IMR-90 (cell line): ENCODE measurements around the gene GLO1. TPM values are rescaled to one million over a fixed set of nuclear protein-coding genes. Genes with fewer than 3 reads are reported as not detected.

Experiments used
- ATAC-seq: fragments of 200-7000 bp; cut with Tn5 transposase; 2 replicates; pipeline ENCODE4 v1.9.1; 2020; ENCODE audit warnings: low read depth, mild to moderate bottlenecking, moderate library complexity
- BruUV-seq: library from RNA; stranded (reverse); fragments of 400-500 nt; replicated peaks from 2 replicates; lab custom pipeline; 2021; lab: Mats Ljungman, UMichigan
- CTCF ChIA-PET: fragments of 300-600 bp; formaldehyde crosslinking; extraction: SDS; loops from one replicate; lab custom pipeline; 2021; ENCODE audit warnings: antibody characterized with exemption; lab: Yijun Ruan, JAX
- POLR2A ChIA-PET: fragments of 300-600 bp; sonication (Branson Sonifier 250); formaldehyde crosslinking; loops from one replicate; lab custom pipeline; 2022; ENCODE audit warnings: antibody characterized with exemption; ENCODE audit not compliant: unreplicated experiment; lab: Charles Lee
- DNase-seq: peaks from one replicate; pipeline ENCODE4 v3.0.0; 2013
- H2AFZ ChIP-seq: replicated peaks from 2 replicates; pipeline ENCODE3; 2013; ENCODE audit warnings: low read length, mild to moderate bottlenecking; ENCODE audit not compliant: poor library complexity
- H2AK5ac ChIP-seq: 2 replicates; pipeline ENCODE4 v1.6.1; 2013; ENCODE audit warnings: low read depth, low read length, inconsistent platforms
- H2AK9ac ChIP-seq: replicated peaks from 2 replicates; pipeline ENCODE3; 2013; ENCODE audit warnings: mild to moderate bottlenecking, low read depth, low read length, moderate library complexity; ENCODE audit not compliant: poor library complexity
- H2BK120ac ChIP-seq: 2 replicates; pipeline ENCODE4 v1.6.1; 2013; ENCODE audit warnings: low read depth, low read length, inconsistent platforms
- H2BK15ac ChIP-seq: 3 replicates; pipeline ENCODE4 v1.6.1; 2013; ENCODE audit warnings: low read depth, low read length, inconsistent platforms
- H2BK20ac ChIP-seq: 2 replicates; pipeline ENCODE4 v1.6.1; 2013; ENCODE audit warnings: low read depth, mild to moderate bottlenecking, inconsistent platforms, low read length, moderate library complexity
- H2BK5ac ChIP-seq: 2 replicates; pipeline ENCODE4 v1.6.1; 2013; ENCODE audit warnings: mild to moderate bottlenecking, low read depth, low read length, inconsistent platforms; ENCODE audit not compliant: poor library complexity, severe bottlenecking
- H3K14ac ChIP-seq: replicated peaks from 2 replicates; pipeline ENCODE4 v1.6.1; 2013; ENCODE audit warnings: low read depth, low read length, inconsistent platforms
- H3K18ac ChIP-seq: 2 replicates; pipeline ENCODE4 v1.6.1; 2013; ENCODE audit warnings: low read depth, low read length, control low read depth
- H3K23ac ChIP-seq: 2 replicates; pipeline ENCODE4 v1.6.1; 2013; ENCODE audit warnings: low read depth, low read length, inconsistent platforms
- H3K27ac ChIP-seq: 2 replicates; pipeline ENCODE4 v1.5.1; 2013; ENCODE audit warnings: mild to moderate bottlenecking, control low read depth, low read length; ENCODE audit not compliant: insufficient read depth
- H3K27me3 ChIP-seq: 2 replicates; pipeline ENCODE4 v1.6.1; 2013; ENCODE audit warnings: low read length; ENCODE audit not compliant: control insufficient read depth, insufficient read depth
- H3K36me3 ChIP-seq: 2 replicates; pipeline ENCODE4 v1.6.1; 2013; ENCODE audit warnings: low read length, mixed read lengths; ENCODE audit not compliant: control insufficient read depth, insufficient read depth
- H3K4ac ChIP-seq: 2 replicates; pipeline ENCODE4 v1.6.1; 2013; ENCODE audit warnings: low read depth, low read length, inconsistent platforms
- H3K4me1 ChIP-seq: 2 replicates; pipeline ENCODE4 v1.6.1; 2013; ENCODE audit warnings: low read length, mixed read lengths; ENCODE audit not compliant: control insufficient read depth, insufficient read depth
- H3K4me2 ChIP-seq: 2 replicates; pipeline ENCODE4 v1.6.1; 2013; ENCODE audit warnings: low read depth, mild to moderate bottlenecking, control low read depth, low read length, moderate library complexity
- H3K4me3 ChIP-seq: 2 replicates; pipeline ENCODE4 v1.5.1; 2013; ENCODE audit warnings: low read depth, mild to moderate bottlenecking, control low read depth, low read length, moderate library complexity; ENCODE audit not compliant: insufficient read depth
- H3K56ac ChIP-seq: 2 replicates; pipeline ENCODE4 v1.6.1; 2013; ENCODE audit warnings: low read length, inconsistent platforms; ENCODE audit not compliant: insufficient read depth; ENCODE audit errors: extremely low read depth
- H3K79me1 ChIP-seq, 2 experiments: 2 replicates each; pipeline ENCODE4 v1.6.1; 2013; ENCODE audit warnings: low read length in 2 of 2, inconsistent platforms in 1 of 2, low read depth in 1 of 2
- H3K9ac ChIP-seq: 2 replicates; pipeline ENCODE4 v1.6.1; 2013; ENCODE audit warnings: low read depth, low read length, control low read depth
- H3K9me1 ChIP-seq: 2 replicates; pipeline ENCODE4 v1.6.1; 2013; ENCODE audit warnings: low read length, inconsistent platforms; ENCODE audit not compliant: insufficient read depth
- H3K9me3 ChIP-seq: 2 replicates; pipeline ENCODE4 v1.6.1; 2013; ENCODE audit warnings: low read length; ENCODE audit not compliant: control insufficient read depth, insufficient read depth
- H4K20me1 ChIP-seq: 2 replicates; pipeline ENCODE4 v1.6.1; 2013; ENCODE audit warnings: low read length, inconsistent platforms; ENCODE audit not compliant: insufficient read depth
- H4K5ac ChIP-seq: 2 replicates; pipeline ENCODE4 v1.6.1; 2013; ENCODE audit warnings: mild to moderate bottlenecking, low read depth, low read length, control low read depth
- H4K8ac ChIP-seq, 2 experiments: 2 replicates each; pipeline ENCODE4 v1.6.1; 2013; ENCODE audit warnings: low read depth in 2 of 2, low read length in 2 of 2, control low read depth in 1 of 2, inconsistent platforms in 1 of 2
- H4K91ac ChIP-seq: 2 replicates; pipeline ENCODE4 v1.6.1; 2013; ENCODE audit warnings: low read depth, low read length, inconsistent platforms; ENCODE audit not compliant: insufficient read depth
- BHLHE40 ChIP-seq: fragments of 150-350 bp; IDR thresholded peaks from 2 replicates; pipeline ENCODE4 v1.6.1; 2016; ENCODE audit warnings: mild to moderate bottlenecking, low read depth, low read length
- CHD1 ChIP-seq: IDR thresholded peaks from 2 replicates; pipeline ENCODE4 v1.6.1; 2012; ENCODE audit warnings: low read depth, low read length, improper control_type of control experiment
- CTCF ChIP-seq: conservative IDR thresholded peaks from 2 replicates; pipeline ENCODE4 v1.5.1; 2012; ENCODE audit warnings: mild to moderate bottlenecking, low read depth, low read length, improper control_type of control experiment
- ELK1 ChIP-seq: fragments of 150-350 bp; IDR thresholded peaks from 2 replicates; pipeline ENCODE4 v1.6.1; 2016; ENCODE audit warnings: low read depth, mild to moderate bottlenecking, low read length, moderate library complexity, borderline replicate concordance
- FOS ChIP-seq: fragments of 150-350 bp; IDR thresholded peaks from 2 replicates; pipeline ENCODE4 v1.6.1; 2016; ENCODE audit warnings: low read depth, low read length
- MAFK ChIP-seq: IDR thresholded peaks from 2 replicates; pipeline ENCODE4 v1.6.1; 2012; ENCODE audit warnings: low read depth, low read length, improper control_type of control experiment
- MAZ ChIP-seq: IDR thresholded peaks from 2 replicates; pipeline ENCODE4 v1.6.1; 2012; ENCODE audit warnings: low read depth, mild to moderate bottlenecking, low read length, improper control_type of control experiment, moderate library complexity, borderline replicate concordance
- NFE2L2 ChIP-seq: fragments of 150-350 bp; IDR thresholded peaks from 2 replicates; pipeline ENCODE4 v1.6.1; 2016; ENCODE audit warnings: low read depth, mild to moderate bottlenecking, low read length
- POLR2A ChIP-seq: IDR thresholded peaks from 2 replicates; pipeline ENCODE4 v1.6.1; 2012; ENCODE audit warnings: mild to moderate bottlenecking, low read depth, low read length
- RCOR1 ChIP-seq: IDR thresholded peaks from 2 replicates; pipeline ENCODE4 v1.6.1; 2012; ENCODE audit warnings: mild to moderate bottlenecking, low read length, improper control_type of control experiment; ENCODE audit not compliant: insufficient replicate concordance
- RFX5 ChIP-seq: IDR thresholded peaks from 2 replicates; pipeline ENCODE4 v1.8.0; 2012; ENCODE audit warnings: low read depth, mild to moderate bottlenecking, low read length, moderate library complexity
- SMC3 ChIP-seq: fragments of 150-350 bp; IDR thresholded peaks from 2 replicates; pipeline ENCODE4 v1.6.1; 2016; ENCODE audit warnings: low read depth, mild to moderate bottlenecking, antibody characterized with exemption, low read length, moderate library complexity
- WGBS, 2 experiments: methylation state at CpG; one replicate each; pipeline versions ENCODE4 v1.1.5 to v1.1.7; 2013; ENCODE audit warnings: missing lambda C conversion rate in 2 of 2; ENCODE audit not compliant: insufficient read length in 1 of 2; ENCODE audit errors: extremely low coverage in 2 of 2; 5-methylcytosine and 5-hydroxymethylcytosine counted together
- dilution Hi-C: fragments of 300-500 bp; cut with HindIII; formaldehyde crosslinking; loops from one replicate; pipeline ENCODE4 v1.14.3; 2018; ENCODE audit warnings: low sequenced_read_pairs; ENCODE audit not compliant: unreplicated experiment
- in situ Hi-C: fragments of 300-500 bp; cut with MboI; formaldehyde crosslinking; loops from 3 replicates; pipeline ENCODE4 v1.14.3; 2019; ENCODE audit warnings: low sequenced_read_pairs, inconsistent platforms, mixed read lengths
- intact Hi-C: fragments of 100-400 bp; cut with micrococcal nuclease; formaldehyde crosslinking; loops from 2 replicates; pipeline ENCODE4 v1.10.0; 2022
- polyA plus RNA-seq, 3 experiments: library from polyadenylated mRNA; depleted of rRNA; stranded (reverse); fragments of >200 nt; gene quantifications; 2 replicates each; pipeline ENCODE4 v1.2.3, GENCODE V29; 2012; ENCODE audit warnings: low replicate concordance in 1 of 3
- total RNA-seq: library from RNA; depleted of rRNA; stranded (reverse); fragments of >200 nt; gene quantifications from 2 replicates; pipeline ENCODE4 v1.2.3, GENCODE V29; 2012

Gene GLO1
- total and polyA plus RNA-seq, 2 of the 4 experiments (the other 2 are of a cell fraction), result 65.1 to 111 TPM

GRCh38 chr6:38719358-38719757 lies 16.4 kb upstream of the GLO1 start:
- Histone ChIP-seq H2BK15ac (no peak overlapping the region), H2BK5ac (no peak overlapping the region), H2AK9ac (no peak overlapping the region), H3K9ac (no peak overlapping the region), H3K4me1 (no peaks in the 10 kb centered on the region), H3K56ac (no peak overlapping the region), H3K4me3 (no peak overlapping the region), H2AFZ (no peak overlapping the region), H3K23ac (no peak overlapping the region), H3K9me3 (no peaks in the 10 kb centered on the region), H3K27ac (no peak overlapping the region), H3K18ac (no peak overlapping the region), H2AK5ac (no peak overlapping the region), H3K27me3 (peaks cover 25% of the 10 kb centered on the region), H3K4ac (no peak overlapping the region), H4K91ac (no peak overlapping the region), H4K5ac (no peak overlapping the region), H3K9me1 (no peaks in the 10 kb centered on the region), H3K36me3 (no peaks in the 10 kb centered on the region), H2BK20ac (no peak overlapping the region), H4K20me1 (no peaks in the 10 kb centered on the region), H3K4me2 (no peak overlapping the region), H3K14ac (no peak overlapping the region), H4K8ac (no peak overlapping the region), H3K79me1 (no peaks in the 10 kb centered on the region), H2BK120ac (no peak overlapping the region)
- WGBS, 2 experiments, result 75% methylated on average over 1 of the region's 1 CpG; no CpG with 5 or more reads in 1 of the 2 experiments
- TF ChIP-seq MAZ (no peak), RCOR1 (no peak), POLR2A (no peak), CHD1 (no peak), SMC3 (no peak), CTCF (no peak), BHLHE40 (no peak), ELK1 (no peak), RFX5 (no peak), MAFK (no peak), FOS (no peak), NFE2L2 (no peak)
- intact Hi-C loops, result no loop called here
- ATAC-seq, result no peak
- DNase-seq, result no peak
- in situ Hi-C loops, result no loop called here
- no TSS peak for BruUV-seq
- ChIA-PET POLR2A (no interaction called here), CTCF (no interaction called here)
- dilution Hi-C loops, result no loop called here
